Stimulated activated CD4-positive, alpha-beta T cell treated with anti-CD3 and anti-CD28 coated beads, Interleukin-2, amount 100 ng/mL, for 4 hours (primary cell): ENCODE results near the gene CATSPER4.

Experiments used
- DNase-seq: peaks from one replicate; pipeline ENCODE4 v3.0.0-alpha.2; 2020; ENCODE audit warnings: low read depth

Gene CATSPER4

DNA sequence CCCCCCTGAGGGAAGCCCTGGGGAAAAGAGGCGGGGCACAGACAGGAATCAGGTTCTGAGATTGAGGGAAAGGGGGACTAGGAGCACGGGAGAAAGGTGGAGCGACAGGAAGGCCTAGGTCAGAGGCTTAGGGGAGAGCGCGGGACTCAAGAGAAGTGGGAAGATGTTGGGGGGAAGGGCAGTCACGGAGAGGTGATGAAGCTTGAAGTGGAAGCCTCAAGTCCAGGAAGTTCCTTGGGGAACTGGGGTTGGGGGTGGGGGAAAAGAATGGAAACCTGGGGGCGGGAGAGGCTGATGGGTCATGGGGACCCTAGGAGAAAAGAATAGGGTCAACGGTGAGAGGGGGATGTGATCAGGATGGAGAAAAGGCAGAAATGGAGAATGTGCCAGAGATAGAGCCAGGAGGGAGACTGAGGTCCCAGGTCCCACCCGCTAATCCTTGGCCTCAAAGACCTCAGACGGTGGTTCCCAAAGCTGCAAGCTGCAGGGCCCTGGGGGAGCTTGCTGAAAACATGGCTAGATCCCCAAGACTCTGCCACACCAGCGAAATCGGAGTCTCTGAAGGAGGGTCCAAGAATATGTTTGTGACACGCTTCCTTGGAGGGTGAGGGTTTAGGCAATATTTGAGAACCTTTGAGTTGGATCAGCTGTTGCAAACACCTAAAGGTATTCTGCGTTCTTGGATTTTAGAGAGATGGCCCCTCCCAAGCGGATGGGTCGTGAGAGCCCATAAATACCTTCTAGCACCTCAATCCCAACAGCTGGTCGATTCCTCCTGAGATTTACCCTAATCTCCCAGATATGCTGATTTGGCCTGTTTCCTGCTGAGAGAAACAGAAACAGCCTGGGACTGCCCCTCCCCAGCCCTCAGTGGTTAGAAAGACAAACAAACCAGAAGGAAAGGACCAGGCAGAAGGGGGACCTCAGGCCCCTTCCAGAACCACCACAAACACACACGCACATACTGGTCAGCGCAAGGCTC is 25.2 kb upstream of the CATSPER4 start:
- DNase-seq, result no peak

DNA sequence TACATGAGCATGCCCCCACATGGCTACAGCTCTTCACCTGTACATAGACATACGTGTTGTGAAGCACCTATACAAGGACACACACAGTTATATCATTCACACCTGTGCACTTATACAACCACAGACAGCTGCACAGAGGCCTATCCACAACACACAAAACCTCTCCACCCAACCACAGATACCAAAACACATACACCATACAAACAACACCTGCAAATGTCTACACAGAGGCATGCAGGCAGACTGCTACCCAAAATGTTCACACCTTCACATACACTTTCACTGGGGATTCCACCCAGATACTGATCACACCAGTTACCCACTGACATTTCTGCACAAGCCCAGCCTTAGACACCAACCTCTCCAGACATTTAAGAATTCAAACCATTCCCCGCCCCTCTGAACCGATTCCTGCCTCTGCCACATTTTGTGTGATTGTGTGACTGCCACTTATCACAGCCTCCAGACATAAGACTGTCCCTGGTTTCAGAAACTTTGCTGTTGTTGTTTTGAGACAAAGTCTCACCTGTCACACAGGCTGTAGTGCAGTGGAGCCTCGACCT is 23.6 kb upstream of the CATSPER4 start:
- DNase-seq, result no peak

- DNase-seq, result no peak
Measured at GRCh38 chr1:26168410-26169197, 21.8 kb upstream of the CATSPER4 start, which contains the start of gene C1orf232. Gene C1orf232 (minus strand): TSS chr1:26168963. CDS start chr1:26168499, 464 bp downstream.

GRCh38 chr1:26169198-26169554 is 21.2 kb upstream of the CATSPER4 start:
- no peak for DNase-seq

GRCh38 chr1:26169669-26170471 is 20.5 kb upstream of the CATSPER4 start, which contains the start of gene ZNF593:
Gene ZNF593 (plus strand): TSS chr1:26169908. CDS start chr1:26169984, 76 bp downstream.
- peak; percentile 81 for DNase-seq

DNA sequence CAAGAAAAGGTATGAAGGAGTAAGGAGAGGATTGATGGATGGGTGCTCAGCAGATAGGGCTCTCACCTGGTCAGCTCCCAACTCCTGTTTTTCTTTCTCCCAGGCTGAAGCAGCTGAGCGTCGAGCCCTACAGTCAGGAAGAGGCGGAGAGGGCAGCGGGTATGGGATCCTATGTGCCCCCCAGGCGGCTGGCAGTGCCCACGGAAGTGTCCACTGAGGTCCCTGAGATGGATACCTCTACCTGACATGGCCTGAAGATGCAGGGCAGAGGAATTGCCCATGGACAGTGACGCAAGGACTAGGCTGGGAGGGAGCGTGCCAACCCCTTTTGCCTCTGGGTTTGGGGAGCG is 20.0 kb upstream of the CATSPER4 start:
- DNase-seq, result no peak

GRCh38 chr1:26171084-26172072 is 19.0 kb upstream of the CATSPER4 start, which contains the start of gene ZNF593OS:
Gene ZNF593OS (minus strand): TSS chr1:26171832. CDS start chr1:26171661, 171 bp downstream.
- DNase-seq, result no peak

GRCh38 chr1:26175346-26175745 is 15.1 kb upstream of the CATSPER4 start:
- DNase-seq, result no peak

DNA sequence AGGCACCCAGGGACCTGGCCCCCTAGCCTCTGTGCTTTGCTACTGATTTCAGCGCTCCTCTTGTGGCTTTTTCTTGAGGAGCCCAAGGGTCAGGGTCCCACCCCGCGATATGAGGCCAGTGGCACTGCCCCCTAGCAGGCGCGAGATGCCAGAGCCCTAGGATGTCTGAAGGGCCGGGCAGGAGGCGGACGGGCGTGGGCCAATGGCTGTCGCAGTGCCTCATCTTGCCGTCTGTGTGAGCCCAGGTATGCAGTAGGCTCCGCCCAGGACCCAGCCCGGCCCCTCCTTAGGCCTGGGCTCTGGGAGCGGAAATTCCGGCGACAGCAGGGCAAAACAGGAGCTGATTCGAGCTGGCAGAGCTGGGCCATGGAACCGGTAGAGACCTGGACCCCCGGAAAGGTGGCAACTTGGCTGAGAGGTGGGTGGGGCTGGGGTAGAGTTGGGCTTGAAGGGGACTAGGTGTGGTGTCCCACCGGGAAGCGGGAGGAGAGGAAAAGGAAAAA is 13.2 kb upstream of the CATSPER4 start, which contains the start of gene CNKSR1:
CNKSR1 (plus strand) TSS at position 310 of the 503 bp plus-strand sequence; CDS start at position 367, 57 bp downstream.
- DNase-seq, result no peak

- DNase-seq, result no peak
Measured at GRCh38 chr1:26180010-26180506, 10.3 kb upstream of the CATSPER4 start.

DNA sequence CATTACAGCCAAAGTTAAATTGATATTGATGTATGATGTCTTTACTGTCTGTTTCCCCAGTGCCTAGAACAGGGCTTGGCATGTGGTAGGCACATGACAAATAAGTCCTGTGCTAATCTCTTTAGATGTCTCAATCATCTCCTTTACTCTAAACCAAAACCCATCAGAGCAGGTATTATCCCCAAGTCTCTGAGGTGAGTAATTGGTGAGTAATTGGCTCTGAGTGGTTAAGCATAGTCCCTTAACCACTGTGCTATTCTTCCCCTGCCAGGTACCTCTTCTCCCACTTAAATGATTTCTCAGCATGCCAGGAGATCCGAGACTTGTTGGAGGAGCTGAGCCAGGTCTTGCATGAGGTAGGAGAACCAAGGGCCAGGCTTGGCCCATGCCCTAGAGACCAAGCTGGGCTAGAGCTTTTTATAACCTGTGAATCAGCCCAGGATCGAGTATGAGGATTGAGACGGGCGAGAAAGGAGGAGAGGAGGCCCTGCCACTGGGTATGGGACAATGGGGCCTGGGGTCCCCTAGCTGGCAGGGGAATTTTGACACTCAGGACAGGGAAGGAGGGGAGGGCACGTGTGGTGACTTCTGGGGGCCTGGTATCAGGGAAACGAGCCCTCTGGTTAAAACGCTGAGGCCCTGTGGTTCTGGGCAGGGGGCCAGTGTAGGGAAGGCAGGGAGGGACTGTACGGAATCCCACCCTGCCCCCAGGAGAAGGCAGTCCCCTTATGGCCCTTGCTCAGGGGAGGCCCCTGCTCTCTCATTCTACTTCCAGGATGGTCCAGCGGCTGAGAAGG is 8.6 kb upstream of the CATSPER4 start:
- no peak for DNase-seq

DNA sequence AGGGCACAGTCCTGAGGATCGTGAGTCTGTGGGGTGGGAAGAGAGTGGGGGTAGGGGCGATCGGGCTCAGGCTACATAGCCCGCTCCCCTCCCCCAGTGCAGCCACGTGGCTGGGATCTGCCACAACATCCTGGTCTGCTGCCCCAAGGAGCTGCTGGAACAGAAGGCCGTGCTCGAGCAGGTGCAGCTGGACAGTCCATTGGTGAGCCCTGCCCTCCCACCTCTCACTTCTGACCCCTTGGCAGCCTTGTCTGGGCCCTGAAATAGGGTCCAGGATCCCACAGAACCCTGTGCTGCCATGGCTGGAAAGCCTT is 8.1 kb upstream of the CATSPER4 start:
- DNase-seq, result no peak

DNA sequence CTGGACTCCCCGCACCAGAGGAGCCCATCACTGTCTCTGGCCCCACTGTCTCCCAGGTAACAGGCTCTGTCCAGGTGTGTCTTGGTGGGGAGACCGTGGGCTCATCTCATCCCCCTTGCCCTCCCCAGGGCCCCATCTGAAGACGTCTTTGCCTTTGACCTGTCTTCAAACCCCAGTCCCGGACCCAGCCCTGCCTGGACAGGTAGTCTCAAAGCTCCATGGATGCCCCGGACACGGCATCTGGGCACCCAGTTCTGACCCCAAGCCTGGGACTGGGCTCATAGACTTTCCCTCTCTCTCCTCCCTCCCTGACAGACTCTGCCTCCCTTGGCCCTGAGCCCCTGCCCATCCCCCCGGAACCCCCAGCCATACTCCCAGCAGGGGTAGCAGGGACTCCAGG is 6.3 kb upstream of the CATSPER4 start:
- DNase-seq, result no peak

- no peak for DNase-seq
Measured at GRCh38 chr1:26184883-26185282, 5.5 kb upstream of the CATSPER4 start.

GRCh38 chr1:26187882-26188281 is 2.5 kb upstream of the CATSPER4 start:
- no peak for DNase-seq

DNA sequence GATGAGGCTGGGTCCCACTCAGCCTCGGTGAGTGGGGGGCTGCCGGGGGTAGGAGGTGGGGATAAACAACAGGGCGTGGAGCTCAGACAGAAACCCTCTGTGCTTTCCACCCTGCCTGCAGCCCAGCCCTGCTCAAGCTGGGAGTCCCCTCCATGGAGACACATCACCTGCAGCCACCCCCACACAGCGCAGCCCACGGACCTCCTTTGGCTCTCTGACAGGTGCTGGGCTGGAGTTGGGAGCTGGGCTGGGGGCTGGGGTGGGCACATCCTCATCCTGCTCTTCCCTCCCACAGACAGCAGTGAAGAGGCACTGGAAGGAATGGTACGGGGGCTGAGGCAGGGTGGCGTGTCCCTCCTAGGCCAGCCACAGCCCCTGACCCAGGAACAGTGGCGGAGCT is 1.9 kb upstream of the CATSPER4 start:
- DNase-seq, result no peak

- no peak for DNase-seq
Measured at GRCh38 chr1:26189331-26189730, 1.1 kb upstream of the CATSPER4 start.

GRCh38 chr1:26189751-26190275 is 589 bp upstream of the CATSPER4 start:
- no peak for DNase-seq

- DNase-seq, result no peak
Measured at GRCh38 chr1:26191739-26192138, 1.3 kb downstream of the CATSPER4 start.
